ENCODE results near the gene POLR2A. TPM values are rescaled to one million over a fixed set of nuclear protein-coding genes. Genes with fewer than 3 reads are reported as not detected.
A peak's percentile ranks its signal among the peaks of the same experiment; 100 is the strongest.

The POLR2A gene
- total and polyA plus RNA-seq, 12 donors, result 8.4 to 61.7 (median 48.4) TPM

GRCh38 chr17:7437369-7437863, 46.8 kb upstream of the POLR2A start:
- peak in 2 of 8 donors; percentile 1 to 5 for ATAC-seq
- H3K36me3 ChIP-seq, result no peaks in the 10 kb centered on the region
- intact Hi-C loops (cut with DNase I), result loop anchor here (1.0 to 10.0 kb wide), 15 partner anchors 35 to 150 kb away; partner anchors contain the start of genes KCTD11 (in 5 of the 10), SENP3 (in 4 of the 10), TMEM95 (in 4 of the 10) and ZBTB4 (in 3 of the 10)
- H3K27ac ChIP-seq, result peak overlapping the region in 8 of 10 donors; percentile 37 to 78 (median 68)
- DNase-seq, result no peak
- H3K9me3 ChIP-seq, result no peaks in the 10 kb centered on the region
- H3K27me3 ChIP-seq, result peaks cover 0 to 42% (median 12%) of the 10 kb centered on the region in 7 donors
- peak overlapping the region in 9 of 10 donors; percentile 43 to 66 (median 54) for H3K4me3 ChIP-seq
- WGBS, 2 donors, result 23 to 25% methylated on average over 31 of the region's 31 CpGs
- H3K4me1 ChIP-seq, result peaks cover 24 to 65% (median 52%) of the 10 kb centered on the region in 9 donors
- TF ChIP-seq, protein P1, sequence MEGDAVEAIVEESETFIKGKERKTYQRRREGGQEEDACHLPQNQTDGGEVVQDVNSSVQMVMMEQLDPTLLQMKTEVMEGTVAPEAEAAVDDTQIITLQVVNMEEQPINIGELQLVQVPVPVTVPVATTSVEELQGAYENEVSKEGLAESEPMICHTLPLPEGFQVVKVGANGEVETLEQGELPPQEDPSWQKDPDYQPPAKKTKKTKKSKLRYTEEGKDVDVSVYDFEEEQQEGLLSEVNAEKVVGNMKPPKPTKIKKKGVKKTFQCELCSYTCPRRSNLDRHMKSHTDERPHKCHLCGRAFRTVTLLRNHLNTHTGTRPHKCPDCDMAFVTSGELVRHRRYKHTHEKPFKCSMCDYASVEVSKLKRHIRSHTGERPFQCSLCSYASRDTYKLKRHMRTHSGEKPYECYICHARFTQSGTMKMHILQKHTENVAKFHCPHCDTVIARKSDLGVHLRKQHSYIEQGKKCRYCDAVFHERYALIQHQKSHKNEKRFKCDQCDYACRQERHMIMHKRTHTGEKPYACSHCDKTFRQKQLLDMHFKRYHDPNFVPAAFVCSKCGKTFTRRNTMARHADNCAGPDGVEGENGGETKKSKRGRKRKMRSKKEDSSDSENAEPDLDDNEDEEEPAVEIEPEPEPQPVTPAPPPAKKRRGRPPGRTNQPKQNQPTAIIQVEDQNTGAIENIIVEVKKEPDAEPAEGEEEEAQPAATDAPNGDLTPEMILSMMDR (IDR thresholded peaks at IDR 0.05), result no peak

- DNase-seq, result peak; percentile 74 to 82
- Histone ChIP-seq H3K27me3 (peaks cover 0 to 42% (median 12%) of the 10 kb centered on the region in 7 donors), H3K4me1 (peaks cover 24 to 65% (median 52%) of the 10 kb centered on the region in 9 donors), H3K9me3 (no peaks in the 10 kb centered on the region), H3K36me3 (no peaks in the 10 kb centered on the region), H3K27ac (peak overlapping the region in 8 of 10 donors; percentile 37 to 78 (median 69)), H3K4me3 (peak overlapping the region in 9 of 10 donors; percentile 43 to 66 (median 54))
- 10 to 14% methylated on average over 48 of the region's 48 CpGs for WGBS, 2 donors
- TF ChIP-seq, protein P1 (IDR thresholded peaks at IDR 0.05), result no peak
- intact Hi-C loops (cut with DNase I), result loop anchor here (1.0 to 10.0 kb wide), 17 partner anchors 16 to 149 kb away; partner anchors contain the start of genes KCTD11 (in 5 of the 10), SENP3 (in 4 of the 10), TMEM95 (in 4 of the 10) and ZBTB4 (in 3 of the 10)
- peak; percentile 5 to 28 (median 18) for ATAC-seq
Measured at GRCh38 chr17:7437950-7438614, 46.1 kb upstream of the POLR2A start.

DNA sequence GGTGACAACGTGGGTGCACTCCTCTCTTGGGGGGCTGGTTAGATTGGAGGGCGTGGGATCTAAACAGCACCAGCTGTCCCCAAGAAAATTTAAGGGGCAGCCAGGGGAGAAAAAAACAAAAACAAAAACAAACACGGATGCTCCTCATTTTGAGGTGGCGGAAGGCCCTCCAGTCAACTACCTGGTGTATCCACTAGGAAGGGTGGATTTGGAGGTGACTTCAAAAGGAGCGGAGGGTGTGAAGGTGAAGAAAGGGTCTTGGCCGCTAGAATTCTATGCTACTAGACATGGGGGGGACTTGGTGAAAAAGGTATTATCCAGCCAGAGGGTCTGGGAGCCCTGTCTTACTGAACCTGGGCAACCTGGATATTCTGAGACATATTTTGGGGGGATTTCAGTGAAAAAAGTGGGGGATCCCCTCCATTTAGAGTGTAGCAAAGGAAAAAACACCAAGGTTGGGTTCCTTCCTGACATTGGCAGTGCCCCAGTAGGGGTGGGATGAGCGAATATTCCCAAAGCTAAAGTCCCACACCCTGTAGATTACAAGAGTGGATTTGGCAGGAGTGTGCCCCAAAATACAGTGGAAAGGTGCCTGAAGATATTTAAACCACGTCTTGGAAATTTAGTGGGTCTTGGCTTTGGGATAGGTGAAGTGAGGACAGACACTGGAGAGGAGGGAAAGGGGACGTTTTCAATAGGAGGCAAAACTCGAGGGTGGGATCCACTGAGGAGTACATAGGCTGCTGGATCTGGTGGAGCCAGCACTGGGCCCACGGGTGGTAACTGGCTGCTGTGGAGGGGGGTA, 45.3 kb upstream of the POLR2A start:
- Histone ChIP-seq H3K27me3 (peaks cover 0 to 42% (median 12%) of the 10 kb centered on the region in 7 donors), H3K4me1 (peaks cover 24 to 65% (median 52%) of the 10 kb centered on the region in 9 donors), H3K27ac (peak overlapping the region in 5 of 10 donors; percentile 47 to 78 (median 70)), H3K4me3 (peak overlapping the region in 9 of 10 donors; percentile 43 to 66 (median 54)), H3K9me3 (no peaks in the 10 kb centered on the region), H3K36me3 (no peaks in the 10 kb centered on the region)
- WGBS, 2 donors, result 54 to 57% methylated on average over 11 of the region's 11 CpGs
- TF ChIP-seq, protein P1 (IDR thresholded peaks at IDR 0.05), result no peak
- intact Hi-C loops (cut with DNase I), result loop anchor here (1.0 to 10.0 kb wide), 13 partner anchors 15 to 148 kb away; partner anchors contain the start of genes KCTD11 (in 5 of the 10), TMEM95 (in 4 of the 10), ZBTB4 (in 3 of the 10) and SENP3 (in 2 of the 10)
- no peak for ATAC-seq
- no peak for DNase-seq
